GM12874 (cell line): ENCODE results near the gene RASAL2.

Experiments
- CTCF ChIP-seq: IDR thresholded peaks from 2 replicates; pipeline ENCODE4 v1.5.1; 2011; ENCODE audit warnings: low read depth, mild to moderate bottlenecking, control low read depth, low read length, moderate library complexity; ENCODE audit not compliant: insufficient read depth

RASAL2 gene

DNA sequence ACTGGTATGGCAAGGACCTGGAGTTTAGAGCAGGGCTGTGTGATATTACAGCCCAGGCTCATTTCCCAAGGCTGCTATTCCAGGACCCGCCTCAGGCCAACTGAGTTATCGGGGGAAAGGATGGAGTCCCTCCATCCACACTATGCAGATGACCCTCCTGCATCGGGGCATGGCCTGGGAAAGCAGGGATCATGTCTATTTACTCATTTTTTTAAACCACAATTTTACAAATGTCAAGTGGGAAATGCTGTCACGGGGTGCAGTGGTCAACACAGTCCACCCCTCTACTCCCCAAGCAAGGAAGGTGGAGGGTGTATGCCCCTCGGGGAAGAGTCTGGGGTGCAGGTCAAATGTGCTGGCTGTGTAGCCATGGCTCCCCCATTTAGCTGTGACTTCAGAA lies 409.0 kb downstream of the RASAL2 start:
- no peak for TF ChIP-seq CTCF

DNA sequence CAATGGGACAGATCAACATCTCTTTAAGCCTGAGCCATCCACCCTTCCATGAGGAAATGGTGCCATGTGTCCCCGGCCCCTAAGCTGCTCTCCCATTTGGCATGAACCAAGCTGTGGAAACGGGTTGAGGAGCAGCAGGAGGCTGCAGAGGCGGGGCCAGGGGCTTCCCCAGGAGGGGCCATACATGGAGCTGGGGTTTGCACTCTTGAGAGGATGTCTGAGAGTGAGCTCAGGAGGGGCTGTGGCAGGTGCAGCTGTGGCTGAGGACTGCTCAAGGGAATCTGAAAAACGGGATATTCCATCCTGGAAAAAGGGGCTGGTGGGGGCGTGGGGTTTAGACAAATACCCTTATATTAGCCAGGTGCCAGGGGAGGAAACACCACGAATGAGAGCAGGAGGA lies 409.9 kb downstream of the RASAL2 start:
- TF ChIP-seq CTCF = no peak

DNA sequence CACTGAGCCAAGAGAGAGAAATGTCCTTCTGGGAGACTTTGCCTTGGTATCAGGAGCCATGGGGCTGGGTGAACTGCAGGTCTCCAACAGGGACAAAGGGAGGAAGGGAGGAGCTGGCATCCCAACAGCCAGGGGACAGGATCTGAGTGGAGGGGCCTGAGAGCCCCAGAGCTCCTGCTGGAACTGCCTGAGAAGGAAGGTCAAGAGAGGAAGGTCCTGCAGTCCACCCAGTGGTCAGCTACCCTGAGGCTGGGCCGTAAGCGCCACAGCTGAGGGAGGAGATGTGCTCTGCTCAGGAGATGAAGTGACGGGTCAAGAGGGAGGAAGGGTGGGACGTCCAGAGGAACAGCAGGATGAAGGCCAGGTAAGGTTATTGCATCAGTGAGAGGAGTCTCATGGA lies 410.4 kb downstream of the RASAL2 start:
- TF ChIP-seq CTCF = no peak

- TF ChIP-seq CTCF = no peak
These were observed 412.3 kb downstream of the RASAL2 start for GRCh38 chr1:178506177-178506576.

DNA sequence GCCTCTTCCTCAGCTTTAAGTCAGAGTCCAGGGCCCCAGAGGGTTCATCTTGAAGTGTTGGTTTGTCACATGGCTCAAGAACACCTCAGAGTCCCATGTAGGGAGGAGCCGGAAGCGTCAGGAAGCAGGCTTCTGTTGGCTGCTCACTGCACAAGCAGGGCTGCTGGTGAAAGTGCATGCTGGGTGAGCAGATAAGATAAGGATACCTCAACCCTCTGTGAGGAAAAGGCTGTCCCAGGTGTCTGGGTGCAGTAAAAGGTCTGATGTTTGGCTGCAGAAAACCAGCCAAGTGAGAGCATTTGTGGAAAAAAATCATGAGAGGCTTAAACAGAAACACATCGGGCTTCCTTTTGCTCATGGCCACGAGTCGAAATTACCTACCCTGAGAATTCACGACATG lies 412.8 kb downstream of the RASAL2 start:
- TF ChIP-seq CTCF = no peak

DNA sequence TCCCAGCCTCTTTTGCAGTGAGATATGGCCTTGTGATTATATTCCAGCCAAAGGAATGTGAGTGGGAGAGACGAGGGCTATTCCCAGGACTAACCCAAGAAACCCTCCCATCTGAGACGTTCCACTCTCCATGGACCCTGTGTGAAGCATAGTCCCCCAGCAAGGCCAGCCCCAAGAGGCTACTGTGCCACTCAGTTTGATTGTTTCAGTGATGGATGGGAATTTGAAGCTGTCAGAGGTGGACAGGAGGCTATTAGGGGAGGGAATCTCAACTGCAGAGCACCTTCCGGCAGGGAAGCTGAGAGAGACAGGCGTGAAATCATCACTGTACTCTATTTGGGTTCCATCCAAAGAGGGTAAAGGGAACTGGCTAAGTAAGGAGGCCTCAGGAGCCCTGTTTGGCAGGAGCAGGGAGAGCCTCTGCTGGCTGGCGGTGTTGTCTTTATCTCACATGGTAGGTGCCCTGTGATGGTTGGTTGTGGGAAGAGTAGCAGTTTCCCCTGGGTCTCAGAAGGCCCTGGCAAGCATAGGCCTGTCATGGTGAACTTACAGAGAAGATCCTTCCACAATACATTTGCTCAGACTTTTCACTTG lies 415.6 kb downstream of the RASAL2 start:
- TF ChIP-seq CTCF = no peak

DNA sequence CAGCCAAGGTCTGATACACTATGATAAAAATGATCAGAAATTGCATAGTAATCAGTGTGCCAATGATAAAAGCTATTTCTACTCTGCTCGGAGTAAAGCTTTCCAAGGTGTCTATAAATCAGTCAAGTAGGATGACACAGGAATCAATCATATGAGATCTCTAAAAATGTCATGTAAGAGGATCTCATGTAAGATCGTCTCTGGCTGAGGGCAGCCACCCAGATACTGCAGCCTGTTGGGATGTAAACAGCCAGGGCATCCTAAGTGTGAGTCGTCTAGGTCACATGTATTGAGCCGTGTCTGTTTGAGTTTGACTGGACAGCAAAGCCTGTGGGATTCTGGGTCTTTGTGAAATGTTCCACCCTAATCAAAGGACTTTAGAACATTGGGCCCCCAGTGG lies 416.3 kb downstream of the RASAL2 start:
- TF ChIP-seq CTCF = no peak
